Chondrocyte (in vitro differentiated cells): ENCODE measurements around the gene SLC46A3. TPM values are rescaled to one million over a fixed set of nuclear protein-coding genes. Genes with fewer than 3 reads are reported as not detected.

ENCODE experiments used
- DNase-seq: peaks from one replicate; pipeline ENCODE4 v3.0.0; 2021; ENCODE audit warnings: mixed read lengths, low spot score
- H3K27ac Mint-ChIP-seq: one replicate; pipeline ENCODE4 v1.8.0; 2021; ENCODE audit warnings: mild to moderate bottlenecking, moderate library complexity, mixed read lengths; ENCODE audit not compliant: unreplicated experiment
- H3K27me3 Mint-ChIP-seq: 2 replicates; pipeline ENCODE4 v1.8.0; 2021; ENCODE audit warnings: low read depth, mixed read lengths
- H3K36me3 Mint-ChIP-seq: 2 replicates; pipeline ENCODE4 v1.8.0; 2021; ENCODE audit warnings: low read depth, mixed read lengths
- H3K4me1 Mint-ChIP-seq: 2 replicates; pipeline ENCODE4 v1.8.0; 2021; ENCODE audit warnings: low read depth, mild to moderate bottlenecking, mixed read lengths
- H3K4me3 Mint-ChIP-seq: one replicate; pipeline ENCODE4 v1.8.0; 2021; ENCODE audit warnings: mild to moderate bottlenecking, moderate library complexity, mixed read lengths; ENCODE audit not compliant: unreplicated experiment
- H3K9me3 Mint-ChIP-seq: 2 replicates; pipeline ENCODE4 v1.8.0; 2021; ENCODE audit warnings: low read depth, mixed read lengths
- total RNA-seq: library from RNA; stranded (reverse); gene quantifications from 3 replicates; pipeline ENCODE4 v1.2.1, GENCODE V29; 2021
- TF ChIP-seq, protein P1 (sequence below): fragments of 200-600 bp; sonication (generic); IDR thresholded peaks from 2 replicates; pipeline ENCODE4 v1.5.0; 2021; ENCODE audit warnings: antibody characterized with exemption, mild to moderate bottlenecking, moderate library complexity

Gene SLC46A3
- total RNA-seq, 1 donor from 2014 or later = 14.0 TPM

DNA sequence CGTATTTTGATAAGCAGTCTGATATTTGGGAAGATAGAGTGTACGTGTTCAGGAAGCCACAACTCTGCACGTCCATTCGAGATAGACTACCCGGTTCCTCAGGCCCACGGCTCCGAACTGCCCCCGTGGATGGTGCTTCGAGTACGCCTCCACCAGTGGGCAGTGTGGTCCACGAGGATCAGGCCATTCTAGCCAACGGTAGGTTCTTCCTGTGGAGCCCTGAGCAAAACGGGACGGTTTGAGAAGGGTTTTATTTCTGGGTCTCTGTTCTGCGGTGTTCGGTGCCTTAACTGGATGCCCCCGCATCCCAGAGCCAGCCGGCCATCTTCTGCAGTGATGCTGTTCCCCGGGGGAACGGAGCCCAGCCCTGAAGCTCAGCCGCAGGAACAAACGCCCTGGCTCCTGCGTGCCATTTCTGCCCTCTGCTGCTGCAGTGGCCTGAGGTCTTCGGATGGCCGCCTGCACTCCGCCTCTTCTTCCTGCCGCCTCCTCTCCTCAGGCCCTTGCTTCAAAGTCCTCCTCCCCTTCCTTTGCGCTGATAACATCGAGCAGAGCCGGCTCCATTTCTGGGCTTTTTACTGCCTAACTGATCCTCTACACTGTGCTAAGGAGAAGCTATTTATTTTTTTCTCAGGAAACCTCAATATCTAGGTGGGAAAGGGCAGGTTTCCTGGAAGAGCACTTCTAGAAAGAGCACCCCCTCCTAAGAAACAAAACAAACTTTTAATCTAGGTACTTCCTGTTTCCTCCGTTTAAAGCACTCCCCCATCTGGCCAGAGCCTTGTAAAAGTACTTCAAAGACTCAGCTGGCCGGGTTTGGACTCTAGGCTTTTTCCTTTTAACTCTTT is 36.2 kb upstream of the SLC46A3 start:
- no peak for DNase-seq
- peaks cover 11% of the 10 kb centered on the region for H3K36me3 Mint-ChIP-seq
- H3K9me3 Mint-ChIP-seq = peaks cover 24% of the 10 kb centered on the region
- H3K4me1 Mint-ChIP-seq = peaks cover 44% of the 10 kb centered on the region
- H3K4me3 Mint-ChIP-seq = no peak overlapping the region
- H3K27me3 Mint-ChIP-seq = no peaks in the 10 kb centered on the region
- H3K27ac Mint-ChIP-seq = peak overlapping the region; percentile 65
- TF ChIP-seq, protein P1, sequence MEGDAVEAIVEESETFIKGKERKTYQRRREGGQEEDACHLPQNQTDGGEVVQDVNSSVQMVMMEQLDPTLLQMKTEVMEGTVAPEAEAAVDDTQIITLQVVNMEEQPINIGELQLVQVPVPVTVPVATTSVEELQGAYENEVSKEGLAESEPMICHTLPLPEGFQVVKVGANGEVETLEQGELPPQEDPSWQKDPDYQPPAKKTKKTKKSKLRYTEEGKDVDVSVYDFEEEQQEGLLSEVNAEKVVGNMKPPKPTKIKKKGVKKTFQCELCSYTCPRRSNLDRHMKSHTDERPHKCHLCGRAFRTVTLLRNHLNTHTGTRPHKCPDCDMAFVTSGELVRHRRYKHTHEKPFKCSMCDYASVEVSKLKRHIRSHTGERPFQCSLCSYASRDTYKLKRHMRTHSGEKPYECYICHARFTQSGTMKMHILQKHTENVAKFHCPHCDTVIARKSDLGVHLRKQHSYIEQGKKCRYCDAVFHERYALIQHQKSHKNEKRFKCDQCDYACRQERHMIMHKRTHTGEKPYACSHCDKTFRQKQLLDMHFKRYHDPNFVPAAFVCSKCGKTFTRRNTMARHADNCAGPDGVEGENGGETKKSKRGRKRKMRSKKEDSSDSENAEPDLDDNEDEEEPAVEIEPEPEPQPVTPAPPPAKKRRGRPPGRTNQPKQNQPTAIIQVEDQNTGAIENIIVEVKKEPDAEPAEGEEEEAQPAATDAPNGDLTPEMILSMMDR = peak; percentile 37

DNA sequence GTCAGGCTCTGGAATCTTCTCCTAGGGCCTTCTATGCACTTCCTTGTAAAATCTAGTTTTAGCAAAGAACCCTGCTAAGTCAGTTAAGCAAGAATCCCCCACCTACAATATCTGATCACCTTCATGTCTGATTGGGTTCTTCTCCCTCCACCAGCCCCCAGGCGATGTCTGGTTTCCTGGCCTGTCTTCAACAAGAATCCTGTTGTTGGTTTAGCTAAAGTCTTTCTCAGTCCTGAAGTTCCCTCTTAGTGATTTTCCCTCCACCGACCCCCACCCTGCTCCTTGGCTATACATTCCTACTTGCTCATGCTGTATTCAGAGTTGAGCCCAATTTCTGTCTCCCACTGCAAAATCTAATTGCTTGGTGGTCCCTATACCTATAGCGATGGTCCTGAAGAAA is 35.2 kb upstream of the SLC46A3 start:
- Mint-ChIP-seq H3K4me3 (no peak overlapping the region), H3K27me3 (no peaks in the 10 kb centered on the region), H3K9me3 (peaks cover 21% of the 10 kb centered on the region), H3K36me3 (peaks cover 8% of the 10 kb centered on the region), H3K27ac (peak overlapping the region; percentile 100), H3K4me1 (peaks cover 44% of the 10 kb centered on the region)
- TF ChIP-seq, protein P1 = peak; percentile 19
- DNase-seq = no peak

DNA sequence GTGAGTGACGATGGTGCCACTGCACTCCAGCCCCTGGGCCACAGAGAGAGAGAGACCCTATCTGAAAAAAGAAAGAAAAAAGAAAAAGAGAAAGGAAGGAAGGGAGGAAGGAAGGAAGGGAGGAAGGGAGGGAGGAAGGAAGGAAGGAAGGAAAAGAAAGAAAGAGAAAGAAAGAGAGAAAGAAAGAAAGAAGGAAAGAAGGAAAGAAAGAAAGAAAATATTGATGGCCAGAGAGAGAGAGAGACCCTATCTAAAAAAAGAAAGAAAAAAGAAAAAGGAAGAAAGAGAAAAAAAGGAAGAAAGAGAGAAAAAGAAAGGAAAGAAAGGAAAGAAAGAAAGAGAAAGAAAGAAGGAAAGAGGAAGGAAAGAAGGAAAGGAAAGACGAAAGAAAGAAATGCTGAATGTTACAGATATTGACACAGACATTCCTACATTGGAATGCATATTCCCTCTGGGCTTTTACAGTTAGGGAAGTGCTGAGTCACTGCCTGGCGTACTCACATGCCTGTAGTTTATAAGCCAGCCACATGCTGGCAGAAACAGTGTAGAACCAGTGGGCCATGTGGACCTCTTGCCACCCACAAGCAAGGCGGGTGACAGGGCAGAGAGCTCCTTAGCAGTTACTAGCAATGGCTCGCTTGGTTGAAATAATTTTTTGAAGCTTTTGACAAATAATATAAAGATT is 34.6 kb upstream of the SLC46A3 start:
- Mint-ChIP-seq H3K27me3 (no peaks in the 10 kb centered on the region), H3K27ac (peak overlapping the region; percentile 100), H3K4me1 (peaks cover 44% of the 10 kb centered on the region), H3K9me3 (peaks cover 18% of the 10 kb centered on the region), H3K4me3 (peak overlapping the region; percentile 65), H3K36me3 (peaks cover 6% of the 10 kb centered on the region)
- TF ChIP-seq, protein P1 = peak; percentile 58
- no peak for DNase-seq

GRCh38 chr13:28751175-28751960 is 32.6 kb upstream of the SLC46A3 start:
- Mint-ChIP-seq H3K4me1 (peaks cover 47% of the 10 kb centered on the region), H3K9me3 (peaks cover 5% of the 10 kb centered on the region), H3K27ac (no peak overlapping the region), H3K4me3 (no peak overlapping the region), H3K27me3 (no peaks in the 10 kb centered on the region), H3K36me3 (no peaks in the 10 kb centered on the region)
- no peak for DNase-seq
- TF ChIP-seq, protein P1 = no peak
